ENCODE data around the gene LUC7L2. TPM values are rescaled to one million over a fixed set of nuclear protein-coding genes. Genes with fewer than 3 reads are reported as not detected.

The LUC7L2 gene
- total and polyA plus RNA-seq, 9 of the 15 experiments (the other 6 are each of a cell fraction or from before 2014, with no cell fraction given) = 56.1 to 207 (median 141) TPM

GRCh38 chr7:139341776-139342226, 17.9 kb upstream of the LUC7L2 start (continued):
- TF ChIP-seq ZBTB34 (CRISPR knock-in tag; IDR thresholded peaks at IDR 0.05) = no peak
- TF ChIP-seq STAT5A (IDR thresholded peaks at IDR 0.05; ENCODE audit: borderline replicate concordance, low read length) = 0 out of 2 replicates have a peak, but pooled peaks have one; percentile 12
- TF ChIP-seq XRCC4 (IDR thresholded peaks at IDR 0.05; ENCODE audit: extremely low read depth, insufficient read depth, insufficient read length) = no peak
- TF ChIP-seq HLTF (IDR thresholded peaks at IDR 0.05) = no peak
- 0 out of 4 replicates have a peak, but pooled peaks of 1 of the 2 experiments have one; percentile 25 for TF ChIP-seq SIN3A (IDR thresholded peaks at IDR 0.05; ENCODE audit: borderline replicate concordance in 2 of 2, control insufficient read depth in 1 of 2, low read depth in 2 of 2, low read length in 2 of 2)
- no peak for TF ChIP-seq NFRKB (IDR thresholded peaks at IDR 0.05; ENCODE audit: low read depth)
- TF ChIP-seq ZNF146 (CRISPR knock-in tag; IDR thresholded peaks at IDR 0.05; ENCODE audit: unreplicated experiment) = no peak
- peak; percentile 95 for TF ChIP-seq PHF21A (IDR thresholded peaks at IDR 0.05; ENCODE audit: borderline replicate concordance, low read depth)
- no peak for TF ChIP-seq ZNF75A (CRISPR knock-in tag; IDR thresholded peaks at IDR 0.05)
- no peak for TF ChIP-seq BRF2 (IDR thresholded peaks at IDR 0.05; ENCODE audit: borderline replicate concordance, insufficient read depth, insufficient read length)
- TF ChIP-seq ZNF324 (CRISPR knock-in tag; IDR thresholded peaks at IDR 0.05) = 0 out of 2 replicates have a peak, but pooled peaks have one; percentile 21
- TF ChIP-seq RHOXF2B (CRISPR knock-in tag; conservative IDR thresholded peaks at IDR 0.05) = no peak
- TF ChIP-seq BRD4 (IDR thresholded peaks at IDR 0.05) = no peak
- no peak for TF ChIP-seq SMAD2 (IDR thresholded peaks at IDR 0.05; ENCODE audit: low read depth, low read length)
- TF ChIP-seq ZNF143 (CRISPR knock-in tag; IDR thresholded peaks at IDR 0.05) = no peak
- 0 out of 2 replicates have a peak, but pooled peaks have one; percentile 35 for TF ChIP-seq MCM2 (IDR thresholded peaks at IDR 0.05; ENCODE audit: low read depth)
- no peak for TF ChIP-seq XRCC3 (IDR thresholded peaks at IDR 0.05)
- TF ChIP-seq THRAP3 (IDR thresholded peaks at IDR 0.05; ENCODE audit: borderline replicate concordance) = peak; percentile 52; the same call in 1 of the 2 replicates
- TF ChIP-seq YY1 (IDR thresholded peaks at IDR 0.05; ENCODE audit: borderline replicate concordance in 1 of 3, control insufficient read depth in 1 of 3, extremely low read depth in 1 of 3, insufficient read depth in 3 of 3, insufficient read length in 1 of 3, insufficient replicate concordance in 2 of 3, low read depth in 1 of 3, low read length in 2 of 3) = peak in 1 of 3 experiments; percentile 85
- 0 out of 2 replicates have a peak, but pooled peaks have one; percentile 13 for TF ChIP-seq PYGO2 (tag; IDR thresholded peaks at IDR 0.05)
- TF ChIP-seq ZNF212 (CRISPR knock-in tag; IDR thresholded peaks at IDR 0.05) = peak; percentile 49; the same call in 1 of the 2 replicates
- TF ChIP-seq ZNF518B (CRISPR knock-in tag; IDR thresholded peaks at IDR 0.05) = no peak
- TF ChIP-seq SP2 (IDR thresholded peaks at IDR 0.05; ENCODE audit: extremely low read depth, low read depth, low read length, poor library complexity, severe bottlenecking) = no peak
